GM12801 (cell line): ENCODE measurements around the gene STARD13.

Experiments used
- TF ChIP-seq, protein P1 (sequence below): IDR thresholded peaks from one replicate; pipeline ENCODE4 v1.5.1; 2011; ENCODE audit warnings: control low read depth; ENCODE audit not compliant: insufficient read length; ENCODE audit errors: extremely low read depth

The STARD13 gene

DNA sequence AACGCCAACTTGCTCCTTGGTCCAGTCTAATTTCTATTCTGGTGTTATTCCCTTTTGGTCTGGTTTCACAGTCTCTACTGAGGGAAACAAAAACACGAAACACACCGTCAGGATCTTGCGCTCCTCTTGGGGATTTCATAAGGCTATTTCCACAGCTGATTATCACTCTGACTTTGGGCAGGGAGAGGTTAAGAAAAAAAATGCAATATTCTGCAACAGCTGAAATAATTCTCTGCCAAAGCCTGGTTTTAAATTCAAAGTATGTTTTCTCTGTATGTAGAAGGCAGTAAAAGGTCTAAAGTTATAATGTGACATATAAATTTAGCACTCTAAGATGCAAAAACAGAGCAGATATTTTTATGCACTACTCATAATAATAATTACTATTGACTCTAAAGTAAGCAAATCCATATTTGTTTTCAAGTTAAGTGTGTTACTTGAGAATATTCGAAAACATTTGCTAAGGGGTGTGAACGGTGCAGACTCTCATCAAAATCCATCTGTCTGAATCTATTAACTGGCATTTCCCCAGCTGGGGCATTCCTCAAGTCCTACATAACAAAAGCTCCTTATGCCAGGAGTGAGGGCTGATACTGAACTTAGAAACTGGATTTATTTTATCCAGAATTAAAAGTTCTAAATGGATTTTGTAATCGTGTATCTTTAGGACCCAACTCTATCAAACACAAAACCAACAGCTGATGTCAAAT, 38.4 kb upstream of the STARD13 start:
- TF ChIP-seq, protein P1, sequence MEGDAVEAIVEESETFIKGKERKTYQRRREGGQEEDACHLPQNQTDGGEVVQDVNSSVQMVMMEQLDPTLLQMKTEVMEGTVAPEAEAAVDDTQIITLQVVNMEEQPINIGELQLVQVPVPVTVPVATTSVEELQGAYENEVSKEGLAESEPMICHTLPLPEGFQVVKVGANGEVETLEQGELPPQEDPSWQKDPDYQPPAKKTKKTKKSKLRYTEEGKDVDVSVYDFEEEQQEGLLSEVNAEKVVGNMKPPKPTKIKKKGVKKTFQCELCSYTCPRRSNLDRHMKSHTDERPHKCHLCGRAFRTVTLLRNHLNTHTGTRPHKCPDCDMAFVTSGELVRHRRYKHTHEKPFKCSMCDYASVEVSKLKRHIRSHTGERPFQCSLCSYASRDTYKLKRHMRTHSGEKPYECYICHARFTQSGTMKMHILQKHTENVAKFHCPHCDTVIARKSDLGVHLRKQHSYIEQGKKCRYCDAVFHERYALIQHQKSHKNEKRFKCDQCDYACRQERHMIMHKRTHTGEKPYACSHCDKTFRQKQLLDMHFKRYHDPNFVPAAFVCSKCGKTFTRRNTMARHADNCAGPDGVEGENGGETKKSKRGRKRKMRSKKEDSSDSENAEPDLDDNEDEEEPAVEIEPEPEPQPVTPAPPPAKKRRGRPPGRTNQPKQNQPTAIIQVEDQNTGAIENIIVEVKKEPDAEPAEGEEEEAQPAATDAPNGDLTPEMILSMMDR: no peak

DNA sequence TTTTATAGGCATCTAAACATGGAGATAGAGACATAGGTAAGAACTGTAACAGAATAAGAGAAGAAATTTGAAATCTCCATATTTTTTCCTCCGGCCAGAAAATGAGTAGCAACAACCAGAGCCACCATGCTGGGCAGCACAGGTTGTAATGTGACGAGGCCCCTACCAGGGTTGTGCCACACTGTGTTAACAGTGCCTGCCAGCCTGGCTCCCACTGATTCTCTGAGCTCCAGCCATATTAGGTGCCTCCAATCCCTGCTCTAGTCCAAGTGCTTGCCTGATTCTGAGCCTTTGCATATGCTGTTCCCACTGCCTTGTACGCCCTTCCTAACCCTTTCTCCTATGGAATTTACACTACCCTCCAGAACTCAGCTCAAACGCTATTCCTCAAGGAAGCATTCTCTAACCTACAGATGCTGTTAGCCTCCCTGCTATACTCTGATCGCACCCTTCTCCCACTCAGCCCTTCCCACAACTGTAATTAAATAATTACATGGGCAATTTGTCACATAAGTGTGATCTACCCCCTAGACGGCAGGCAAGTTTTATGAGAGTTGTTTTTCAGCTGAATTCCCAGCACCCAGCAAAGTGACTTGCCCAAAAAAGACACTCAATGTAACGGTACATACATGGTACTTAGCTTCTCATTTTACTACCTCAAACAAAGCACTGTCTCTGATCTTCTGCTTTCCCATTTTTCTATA, 37.6 kb upstream of the STARD13 start:
- TF ChIP-seq, protein P1: no peak

DNA sequence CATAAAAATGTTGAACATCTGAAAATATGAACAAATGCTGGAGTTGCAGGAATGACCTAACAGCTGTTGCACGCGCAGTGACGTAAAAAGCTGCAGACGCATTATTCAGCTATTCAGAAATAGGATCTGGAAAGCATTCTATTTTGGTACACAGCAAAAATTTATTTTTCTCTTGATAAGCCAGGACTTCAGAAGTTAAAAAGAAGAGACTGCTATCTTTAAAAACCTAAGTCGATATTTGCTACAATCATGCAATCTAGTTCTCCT, 36.9 kb upstream of the STARD13 start:
- TF ChIP-seq, protein P1: no peak

DNA sequence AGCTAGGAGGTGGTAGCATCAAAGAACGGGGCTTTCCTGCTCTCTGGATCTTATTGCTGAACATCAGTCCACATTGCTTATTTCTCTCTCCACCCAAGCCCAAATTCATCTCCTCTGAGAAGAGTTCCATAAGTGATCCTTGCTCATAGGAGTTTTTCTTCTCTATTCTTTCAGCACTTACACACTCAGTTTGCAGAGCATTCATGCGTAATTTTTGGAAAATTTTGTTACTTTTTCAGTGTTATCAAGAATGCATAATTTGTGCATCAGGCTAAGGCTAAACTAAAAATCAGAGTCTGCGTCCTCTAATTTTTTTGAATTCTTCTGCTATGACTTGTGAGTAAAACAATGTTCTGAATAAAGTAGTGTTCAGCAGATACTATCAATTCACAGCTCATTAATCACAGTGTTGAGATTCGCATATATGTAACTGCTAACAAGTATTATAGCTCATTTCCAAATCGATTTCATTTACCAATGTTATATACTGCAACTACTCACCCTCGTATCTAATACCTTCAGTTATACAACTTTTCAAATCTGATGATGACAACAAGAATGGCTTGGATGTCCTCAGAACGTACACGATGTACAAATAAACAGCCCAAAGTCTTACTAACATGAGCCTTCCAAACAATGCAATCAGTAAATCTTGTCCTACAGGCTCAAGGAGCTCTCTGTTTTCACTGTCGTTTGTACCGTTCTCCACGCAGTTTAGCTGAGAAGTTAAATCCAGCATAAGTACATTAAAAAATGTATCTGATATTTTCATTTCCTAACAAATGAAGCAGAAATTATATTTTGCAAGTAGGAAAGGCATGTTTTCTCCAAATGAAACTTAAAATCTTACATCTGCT, 36.4 kb upstream of the STARD13 start:
- TF ChIP-seq, protein P1: no peak

DNA sequence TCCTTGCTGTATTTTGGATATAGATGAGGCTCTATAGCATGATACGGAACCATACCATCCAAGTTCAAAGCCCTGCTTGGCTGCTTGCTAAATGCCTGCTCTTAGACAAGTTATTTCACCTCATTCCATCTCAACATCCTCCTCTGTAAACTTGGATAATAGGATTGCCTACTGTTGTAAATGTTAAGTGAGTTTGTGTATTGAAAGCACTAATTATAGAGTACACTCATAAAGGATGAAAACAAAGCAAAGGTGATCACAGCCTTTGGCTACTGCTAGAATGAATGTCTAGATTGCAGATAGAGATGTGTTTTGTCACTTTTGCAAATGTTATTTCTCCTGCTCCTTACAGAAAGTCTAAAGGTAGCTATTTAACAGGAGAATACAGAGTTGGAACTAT, 34.3 kb upstream of the STARD13 start:
- TF ChIP-seq, protein P1: no peak

DNA sequence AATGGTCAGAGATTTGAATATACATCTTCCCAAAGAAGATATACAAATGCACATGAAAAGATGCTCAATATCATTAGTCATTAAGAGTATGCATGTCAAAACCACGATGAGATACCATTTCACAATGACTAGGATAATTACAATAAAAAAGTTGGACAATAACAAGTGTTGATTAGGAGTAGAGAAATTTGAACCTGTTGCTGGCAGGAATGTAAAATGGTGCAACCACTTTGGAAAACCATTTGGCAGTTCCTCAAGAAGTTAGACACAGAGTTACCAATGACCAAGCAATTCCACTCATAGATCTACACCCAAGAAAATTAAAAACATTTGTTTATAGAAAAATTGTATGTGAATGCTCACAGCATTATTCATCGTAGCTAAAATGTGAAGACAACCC, 33.2 kb upstream of the STARD13 start:
- TF ChIP-seq, protein P1: no peak

DNA sequence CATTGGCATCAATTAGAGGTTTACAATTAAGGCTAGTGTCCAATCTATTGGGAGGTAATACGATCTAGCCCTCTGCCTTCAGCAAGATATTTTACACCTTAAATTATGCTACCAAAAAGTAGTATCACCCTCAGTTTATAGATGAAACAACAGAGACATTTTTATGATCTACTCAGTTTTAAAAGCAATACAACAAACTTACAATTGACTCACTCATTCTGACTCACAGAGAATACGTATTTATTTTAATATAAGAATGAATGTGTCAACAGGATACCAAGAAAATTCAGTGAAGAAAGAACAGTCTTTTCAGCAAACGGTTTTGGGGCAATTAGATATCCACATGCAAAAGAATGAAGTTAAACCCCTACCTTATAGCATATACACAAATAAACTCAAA, 32.5 kb upstream of the STARD13 start:
- TF ChIP-seq, protein P1: no peak
